ENCODE data around the gene KCTD21.

Gene KCTD21

GRCh38 chr11:78150754-78151153 lies 37.7 kb downstream of the KCTD21 start:
- H3K4me3 ChIP-seq (ENCODE audit: low read length) = no peak overlapping the region
- DNase-seq (ENCODE audit: low read depth) = no peak
- no peak for TF ChIP-seq CTCF (conservative IDR thresholded peaks at IDR 0.05; ENCODE audit: low read depth, low read length)

- no peak overlapping the region for H3K4me3 ChIP-seq (ENCODE audit: low read length)
- TF ChIP-seq CTCF (conservative IDR thresholded peaks at IDR 0.05; ENCODE audit: low read depth, low read length) = no peak
- DNase-seq (ENCODE audit: low read depth) = no peak
Measured at GRCh38 chr11:78150346-78150745, 38.1 kb downstream of the KCTD21 start.

- no peak overlapping the region for H3K4me3 ChIP-seq (ENCODE audit: low read length)
- TF ChIP-seq CTCF (conservative IDR thresholded peaks at IDR 0.05; ENCODE audit: low read depth, low read length) = peak; percentile 27
- DNase-seq (ENCODE audit: low read depth) = peak; percentile 3
Measured at GRCh38 chr11:78149646-78150045, 38.8 kb downstream of the KCTD21 start.

- H3K4me3 ChIP-seq (ENCODE audit: low read length) = no peak overlapping the region
- no peak for DNase-seq (ENCODE audit: low read depth)
- TF ChIP-seq CTCF (conservative IDR thresholded peaks at IDR 0.05; ENCODE audit: low read depth, low read length) = no peak
Measured at GRCh38 chr11:78147807-78148206, 40.6 kb downstream of the KCTD21 start.

- DNase-seq (ENCODE audit: low read depth) = no peak
- no peak for TF ChIP-seq CTCF (conservative IDR thresholded peaks at IDR 0.05; ENCODE audit: low read depth, low read length)
- no peak overlapping the region for H3K4me3 ChIP-seq (ENCODE audit: low read length)
Measured at GRCh38 chr11:78145511-78146025, 42.9 kb downstream of the KCTD21 start.

GRCh38 chr11:78140392-78141077 lies 47.9 kb downstream of the KCTD21 start:
- TF ChIP-seq CTCF (conservative IDR thresholded peaks at IDR 0.05; ENCODE audit: low read depth, low read length) = no peak
- DNase-seq (ENCODE audit: low read depth) = no peak
- H3K4me3 ChIP-seq (ENCODE audit: low read length) = peak overlapping the region; percentile 91
